Stimulated activated naive B cell treated with anti-CD40 and anti-IgM and Interleukin-4, amounts not matched to agents 10 μg/mL and 1 μg/mL and 100 μg/mL, for 72 hours (primary cell): ENCODE results near the gene ANK3.

Experiments
- ATAC-seq, 2 donors: fragments of 150-1000 bp; cut with Tn5 transposase; replicated peaks; 2 replicates each; pipeline ENCODE4 v1.10.0; 2021; ENCODE audit warnings: moderate library complexity in 1 of 2
- DNase-seq: peaks from one replicate; pipeline ENCODE4 v3.0.0; 2021
- H3K27ac Mint-ChIP-seq: one replicate; pipeline ENCODE4 v1.8.0; 2022; ENCODE audit warnings: mild to moderate bottlenecking, mixed read lengths
- H3K27me3 Mint-ChIP-seq, 2 donors: one replicate each; pipeline ENCODE4 v1.8.0; 2022; ENCODE audit warnings: mixed read lengths in 2 of 2
- H3K36me3 Mint-ChIP-seq, 2 donors: one replicate each; pipeline ENCODE4 v1.8.0; 2022; ENCODE audit warnings: mixed read lengths in 2 of 2, mild to moderate bottlenecking in 1 of 2
- H3K4me1 Mint-ChIP-seq, 2 donors: one replicate each; pipeline ENCODE4 v1.8.0; 2022; ENCODE audit warnings: mixed read lengths in 2 of 2, mild to moderate bottlenecking in 1 of 2
- H3K4me3 Mint-ChIP-seq, 2 donors: one replicate each; pipeline ENCODE4 v1.8.0; 2022; ENCODE audit warnings: mild to moderate bottlenecking in 2 of 2, mixed read lengths in 2 of 2, moderate library complexity in 1 of 2
- H3K9me3 Mint-ChIP-seq, 2 donors: one replicate each; pipeline ENCODE4 v1.8.0; 2022; ENCODE audit warnings: mixed read lengths in 2 of 2, mild to moderate bottlenecking in 1 of 2

Gene ANK3

DNA sequence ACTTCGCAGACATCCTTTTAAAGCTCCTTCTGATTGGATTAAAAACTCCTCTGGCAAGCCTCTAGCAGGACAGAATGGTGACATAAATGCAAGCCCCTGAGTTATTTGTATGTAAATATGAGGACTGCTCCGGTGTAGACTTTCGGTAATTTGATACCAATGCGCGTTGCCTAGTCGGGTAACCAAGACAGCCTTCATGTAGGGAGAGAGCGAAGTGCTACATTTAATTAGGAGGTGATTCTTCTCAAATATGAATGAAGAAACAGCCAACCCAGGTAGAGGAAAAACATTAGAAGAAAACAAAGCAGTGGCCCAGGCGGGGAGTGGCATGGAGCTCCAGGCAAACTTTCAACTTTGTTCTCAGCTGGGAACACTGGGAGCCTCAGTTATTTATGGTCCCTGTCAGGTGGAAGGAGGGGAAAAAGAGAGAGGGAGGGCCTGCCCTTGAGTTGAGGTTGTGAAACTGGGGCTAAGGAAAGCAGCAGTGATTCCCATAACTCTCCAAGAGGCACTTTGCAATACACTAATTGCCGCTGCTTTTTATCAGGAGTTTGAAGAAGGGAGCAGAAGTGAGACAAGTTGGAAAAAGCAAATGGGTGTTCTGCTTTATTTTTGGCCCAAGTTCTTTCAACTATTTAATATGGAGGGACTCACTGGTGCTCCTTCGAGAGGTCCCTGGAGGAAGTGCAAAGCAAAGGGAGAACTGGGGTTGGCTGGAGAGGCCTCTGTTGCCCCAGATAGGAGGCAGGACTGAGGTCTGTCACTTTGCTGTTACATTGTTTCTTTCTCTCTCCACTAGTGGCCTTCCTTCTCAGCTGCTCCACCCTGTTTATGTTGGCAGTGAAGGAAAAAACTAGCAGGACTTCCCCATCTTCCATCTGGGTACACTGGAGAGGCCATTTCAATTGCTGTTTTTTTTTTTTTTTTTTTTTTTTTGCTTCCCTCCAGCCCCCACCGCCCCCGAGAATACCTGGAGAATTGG is 248.7 kb downstream of the ANK3 start:
- Mint-ChIP-seq H3K27ac (no peak overlapping the region), H3K9me3 (no peaks in the 10 kb centered on the region)
- no peak for ATAC-seq

GRCh38 chr10:60139798-60140566 is 249.7 kb downstream of the ANK3 start:
- H3K36me3 Mint-ChIP-seq, result peaks cover 0 to under 1% of the 10 kb centered on the region in 2 donors
- no peaks in the 10 kb centered on the region for H3K9me3 Mint-ChIP-seq
- H3K27me3 Mint-ChIP-seq, result no peaks in the 10 kb centered on the region
- peaks cover 7 to 8% of the 10 kb centered on the region in 2 donors for H3K4me1 Mint-ChIP-seq
- ATAC-seq, result no peak
- no peak overlapping the region for H3K27ac Mint-ChIP-seq
- H3K4me3 Mint-ChIP-seq, result no peak overlapping the region
- DNase-seq, result no peak

More for the DNA sequence above, 248.7 kb downstream of the ANK3 start:
- H3K27me3 Mint-ChIP-seq, result no peaks in the 10 kb centered on the region
- DNase-seq, result no peak
- H3K36me3 Mint-ChIP-seq, result no peaks in the 10 kb centered on the region
- no peaks in the 10 kb centered on the region for H3K4me1 Mint-ChIP-seq
- no peak overlapping the region for H3K4me3 Mint-ChIP-seq

GRCh38 chr10:60139290-60139689 is 250.4 kb downstream of the ANK3 start:
- H3K4me3 Mint-ChIP-seq, result no peak overlapping the region
- no peak overlapping the region for H3K27ac Mint-ChIP-seq
- no peak for DNase-seq
- peaks cover 11 to 13% of the 10 kb centered on the region in 2 donors for H3K4me1 Mint-ChIP-seq
- ATAC-seq, result no peak
- H3K27me3 Mint-ChIP-seq, result no peaks in the 10 kb centered on the region
- peaks cover 0 to 1% of the 10 kb centered on the region in 2 donors for H3K9me3 Mint-ChIP-seq
- H3K36me3 Mint-ChIP-seq, result peaks cover 0 to 4% of the 10 kb centered on the region in 2 donors

GRCh38 chr10:60138842-60139241 is 250.8 kb downstream of the ANK3 start:
- Mint-ChIP-seq H3K9me3 (peaks cover 0 to 1% of the 10 kb centered on the region in 2 donors), H3K4me3 (no peak overlapping the region), H3K4me1 (peaks cover 11 to 13% of the 10 kb centered on the region in 2 donors), H3K36me3 (peaks cover 0 to 4% of the 10 kb centered on the region in 2 donors), H3K27me3 (no peaks in the 10 kb centered on the region), H3K27ac (no peak overlapping the region)
- ATAC-seq, result no peak
- no peak for DNase-seq

DNA sequence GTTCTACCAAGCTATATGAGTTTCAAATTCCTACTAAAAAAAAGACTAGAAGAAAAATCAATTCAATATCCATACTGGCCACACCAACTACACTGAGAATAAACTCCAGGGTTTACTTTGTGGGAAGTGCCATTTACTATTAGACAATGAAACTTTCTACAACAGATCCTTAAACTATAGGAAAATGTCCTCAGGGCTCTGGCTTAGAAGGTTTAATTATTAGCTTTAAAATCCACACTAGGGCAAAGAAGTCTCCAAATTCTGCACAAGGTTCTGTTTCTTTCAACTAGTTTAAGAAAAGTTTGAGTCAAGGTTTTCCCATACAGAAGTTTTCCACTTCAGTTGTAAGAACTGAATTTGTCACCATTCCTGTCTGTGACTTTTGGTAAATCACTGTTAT is 251.6 kb downstream of the ANK3 start:
- Mint-ChIP-seq H3K9me3 (peaks cover 0 to 1% of the 10 kb centered on the region in 2 donors), H3K36me3 (peaks cover 0 to 4% of the 10 kb centered on the region in 2 donors), H3K4me1 (peaks cover 11 to 13% of the 10 kb centered on the region in 2 donors), H3K27ac (no peak overlapping the region), H3K27me3 (no peaks in the 10 kb centered on the region), H3K4me3 (no peak overlapping the region)
- DNase-seq (no peak), ATAC-seq (no peak)

- H3K4me3 Mint-ChIP-seq, result no peak overlapping the region
- H3K27ac Mint-ChIP-seq, result no peak overlapping the region
- DNase-seq (no peak), ATAC-seq (no peak)
- H3K27me3 Mint-ChIP-seq, result no peaks in the 10 kb centered on the region
- H3K36me3 Mint-ChIP-seq, result peaks cover 0 to 4% of the 10 kb centered on the region in 2 donors
- H3K4me1 Mint-ChIP-seq, result peaks cover 11 to 13% of the 10 kb centered on the region in 2 donors
- peaks cover 0 to 1% of the 10 kb centered on the region in 2 donors for H3K9me3 Mint-ChIP-seq
These were observed 252.2 kb downstream of the ANK3 start for GRCh38 chr10:60137292-60137992.

DNA sequence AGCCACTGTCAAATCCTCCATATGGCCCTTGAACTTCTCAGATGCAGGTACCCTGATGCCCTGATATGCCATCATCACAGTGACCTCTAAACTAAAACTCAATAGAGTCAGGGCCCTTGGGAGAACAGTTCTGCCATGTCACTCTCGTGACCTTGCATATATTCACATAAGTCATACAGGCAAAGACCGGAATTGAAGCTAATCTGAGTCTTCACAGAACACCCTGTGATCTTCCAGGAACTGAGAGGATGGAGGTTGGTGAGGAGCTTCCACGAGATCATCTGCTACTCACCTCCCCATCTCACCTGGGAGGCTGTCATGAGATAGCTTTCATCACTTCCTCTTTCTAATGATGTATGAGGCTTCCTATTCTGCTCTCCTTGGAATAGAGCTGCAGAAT is 254.7 kb downstream of the ANK3 start:
- no peak overlapping the region for H3K4me3 Mint-ChIP-seq
- H3K9me3 Mint-ChIP-seq, result peaks cover 0 to 1% of the 10 kb centered on the region in 2 donors
- H3K27me3 Mint-ChIP-seq, result no peaks in the 10 kb centered on the region
- peak; percentile 66 to 72 for ATAC-seq
- peaks cover 15 to 21% of the 10 kb centered on the region in 2 donors for H3K4me1 Mint-ChIP-seq
- peaks cover 0 to 4% of the 10 kb centered on the region in 2 donors for H3K36me3 Mint-ChIP-seq
- H3K27ac Mint-ChIP-seq, result no peak overlapping the region
- no peak for DNase-seq

DNA sequence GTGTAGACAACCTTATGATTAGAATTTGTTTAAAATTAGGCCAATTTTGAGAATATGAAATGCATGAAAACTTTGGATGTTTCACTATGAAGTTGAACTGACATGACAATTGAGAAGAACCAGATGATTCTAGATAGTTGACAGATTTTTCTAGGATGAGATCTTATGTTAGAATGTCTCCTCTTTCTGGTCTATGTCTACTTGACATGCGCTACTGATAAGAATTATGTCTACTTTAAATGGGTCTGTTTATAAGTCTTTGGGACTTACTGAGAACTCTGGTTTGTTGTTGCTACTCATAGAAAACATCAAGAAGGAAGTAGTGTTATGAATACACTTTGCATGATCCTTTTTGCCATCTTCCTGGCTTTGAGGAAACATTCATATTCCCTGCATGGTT is 255.1 kb downstream of the ANK3 start:
- DNase-seq, result no peak
- Mint-ChIP-seq H3K4me1 (peaks cover 15 to 23% of the 10 kb centered on the region in 2 donors), H3K36me3 (peaks cover 0 to 4% of the 10 kb centered on the region in 2 donors), H3K9me3 (peaks cover 0 to 1% of the 10 kb centered on the region in 2 donors), H3K4me3 (no peak overlapping the region), H3K27ac (no peak overlapping the region), H3K27me3 (no peaks in the 10 kb centered on the region)
- ATAC-seq, result no peak

- Mint-ChIP-seq H3K27ac (no peak overlapping the region), H3K9me3 (peaks cover 0 to 1% of the 10 kb centered on the region in 2 donors), H3K27me3 (no peaks in the 10 kb centered on the region), H3K36me3 (peaks cover 0 to 4% of the 10 kb centered on the region in 2 donors), H3K4me1 (peaks cover 10 to 16% of the 10 kb centered on the region in 2 donors), H3K4me3 (no peak overlapping the region)
- ATAC-seq, result peak; percentile 86
- DNase-seq, result no peak
These were observed 259.5 kb downstream of the ANK3 start for GRCh38 chr10:60130130-60130579.

DNA sequence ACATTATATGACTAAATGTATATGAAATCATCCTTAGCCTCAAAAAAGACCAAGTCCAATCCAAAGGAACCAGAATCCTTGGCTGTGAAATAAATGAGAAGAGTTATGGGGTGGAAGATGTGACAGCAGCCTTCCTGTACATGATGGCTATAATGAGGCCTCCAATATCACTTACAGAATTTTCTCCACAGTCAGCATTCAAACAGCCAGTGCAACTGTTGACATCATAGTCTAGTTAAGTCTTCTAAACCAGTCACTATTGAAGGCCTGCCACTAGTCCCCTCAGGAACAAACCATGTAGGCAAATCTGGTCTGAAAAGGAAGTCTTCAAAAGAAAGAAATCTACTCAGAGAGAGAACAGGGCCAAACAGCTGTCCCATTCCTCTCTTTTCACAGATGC is 263.8 kb downstream of the ANK3 start:
- Mint-ChIP-seq H3K4me3 (no peak overlapping the region), H3K9me3 (no peaks in the 10 kb centered on the region), H3K27ac (no peak overlapping the region), H3K36me3 (no peaks in the 10 kb centered on the region), H3K27me3 (no peaks in the 10 kb centered on the region), H3K4me1 (peaks cover 3 to 5% of the 10 kb centered on the region in 2 donors)
- ATAC-seq (no peak), DNase-seq (no peak)

DNA sequence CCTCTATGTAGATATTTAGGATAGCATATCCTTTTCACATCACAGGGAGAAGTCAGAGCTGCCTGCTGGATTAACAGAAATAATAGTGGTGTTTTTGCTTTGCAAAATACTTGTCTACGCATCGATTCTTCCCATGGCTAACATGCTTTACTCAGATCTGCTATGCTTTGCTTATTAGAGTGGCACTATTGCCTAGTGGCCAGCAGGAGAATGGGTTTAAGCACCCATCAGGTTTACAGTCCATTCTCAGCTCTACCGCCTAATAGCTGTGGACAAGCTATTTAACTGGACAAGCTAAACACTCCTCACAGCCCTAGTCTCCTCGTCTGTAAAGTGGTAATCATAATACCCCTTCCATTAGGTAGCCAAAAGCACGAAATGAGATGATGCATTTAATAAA is 265.1 kb downstream of the ANK3 start:
- DNase-seq (no peak), ATAC-seq (no peak)
- H3K36me3 Mint-ChIP-seq, result no peaks in the 10 kb centered on the region
- H3K9me3 Mint-ChIP-seq, result no peaks in the 10 kb centered on the region
- no peaks in the 10 kb centered on the region for H3K27me3 Mint-ChIP-seq
- H3K4me3 Mint-ChIP-seq, result no peak overlapping the region
- H3K27ac Mint-ChIP-seq, result no peak overlapping the region
- H3K4me1 Mint-ChIP-seq, result no peaks in the 10 kb centered on the region

DNA sequence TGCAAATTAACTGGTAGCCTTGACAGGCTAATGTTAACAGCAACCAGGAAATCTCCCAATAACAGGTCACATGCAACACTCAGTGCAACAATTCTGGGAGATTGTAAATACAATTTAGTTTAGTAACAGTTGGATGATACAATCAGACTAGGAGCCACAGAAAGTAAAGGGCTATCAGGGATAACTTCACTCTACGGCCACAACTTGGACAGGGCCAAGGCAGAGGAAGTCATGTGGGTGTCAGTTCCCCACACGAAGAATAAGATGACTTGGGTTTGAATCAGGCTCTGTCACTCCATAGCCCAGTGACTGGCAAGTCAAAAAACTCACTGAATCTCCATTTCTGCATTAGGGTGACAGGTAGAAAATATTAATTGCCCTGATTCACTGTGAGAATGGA is 266.0 kb downstream of the ANK3 start:
- H3K9me3 Mint-ChIP-seq, result no peaks in the 10 kb centered on the region
- no peak overlapping the region for H3K4me3 Mint-ChIP-seq
- no peak for ATAC-seq
- H3K4me1 Mint-ChIP-seq, result no peaks in the 10 kb centered on the region
- no peak for DNase-seq
- no peaks in the 10 kb centered on the region for H3K27me3 Mint-ChIP-seq
- H3K27ac Mint-ChIP-seq, result no peak overlapping the region
- H3K36me3 Mint-ChIP-seq, result no peaks in the 10 kb centered on the region

DNA sequence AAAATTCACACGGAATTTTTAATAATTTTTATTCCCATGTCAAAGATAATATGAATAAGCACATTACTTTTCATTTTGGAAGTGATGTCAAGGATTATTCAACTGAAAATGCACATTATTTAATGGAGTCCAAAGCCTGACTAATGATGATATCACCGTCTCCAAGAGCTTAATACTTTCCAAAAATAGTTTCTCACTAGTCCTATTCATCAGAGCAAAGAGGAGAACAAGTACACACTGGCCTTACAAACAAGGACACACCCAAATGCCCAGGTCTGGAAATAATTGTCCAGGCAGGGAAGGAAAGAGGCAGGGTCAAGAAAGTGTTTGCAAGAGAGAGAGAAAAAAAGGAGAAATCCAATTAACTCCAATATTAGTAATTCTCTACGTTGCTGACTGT is 266.5 kb downstream of the ANK3 start:
- Mint-ChIP-seq H3K36me3 (no peaks in the 10 kb centered on the region), H3K4me3 (no peak overlapping the region), H3K9me3 (no peaks in the 10 kb centered on the region), H3K27me3 (no peaks in the 10 kb centered on the region), H3K4me1 (no peaks in the 10 kb centered on the region), H3K27ac (no peak overlapping the region)
- DNase-seq (no peak), ATAC-seq (no peak)

DNA sequence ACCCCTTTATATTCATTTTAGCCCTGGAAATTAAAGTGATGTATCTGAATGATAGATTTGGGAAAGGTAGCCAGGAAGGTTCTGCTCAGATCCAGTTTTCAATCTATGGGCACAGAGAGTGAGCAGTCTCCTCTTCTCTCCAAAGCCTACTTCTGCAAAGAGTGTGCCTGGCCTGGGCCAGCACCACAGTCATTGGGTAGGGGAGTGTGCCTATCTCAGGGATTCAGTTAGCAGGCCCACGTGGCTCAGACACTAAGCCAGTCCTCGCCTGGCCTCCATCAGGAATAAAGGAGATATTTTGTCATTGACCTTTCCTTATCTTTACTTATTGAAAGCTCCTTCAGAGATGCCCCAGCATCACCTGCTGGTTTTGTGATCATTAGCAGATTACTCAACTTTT is 267.5 kb downstream of the ANK3 start:
- Mint-ChIP-seq H3K27ac (no peak overlapping the region), H3K27me3 (no peaks in the 10 kb centered on the region), H3K4me3 (no peak overlapping the region), H3K4me1 (no peaks in the 10 kb centered on the region), H3K36me3 (no peaks in the 10 kb centered on the region), H3K9me3 (no peaks in the 10 kb centered on the region)
- no peak for DNase-seq
- ATAC-seq, result no peak
